ENCODE data around the gene KCNK5.

- no peak for TF ChIP-seq POLR2A (IDR thresholded peaks at IDR 0.05)
- TF ChIP-seq, protein P1, sequence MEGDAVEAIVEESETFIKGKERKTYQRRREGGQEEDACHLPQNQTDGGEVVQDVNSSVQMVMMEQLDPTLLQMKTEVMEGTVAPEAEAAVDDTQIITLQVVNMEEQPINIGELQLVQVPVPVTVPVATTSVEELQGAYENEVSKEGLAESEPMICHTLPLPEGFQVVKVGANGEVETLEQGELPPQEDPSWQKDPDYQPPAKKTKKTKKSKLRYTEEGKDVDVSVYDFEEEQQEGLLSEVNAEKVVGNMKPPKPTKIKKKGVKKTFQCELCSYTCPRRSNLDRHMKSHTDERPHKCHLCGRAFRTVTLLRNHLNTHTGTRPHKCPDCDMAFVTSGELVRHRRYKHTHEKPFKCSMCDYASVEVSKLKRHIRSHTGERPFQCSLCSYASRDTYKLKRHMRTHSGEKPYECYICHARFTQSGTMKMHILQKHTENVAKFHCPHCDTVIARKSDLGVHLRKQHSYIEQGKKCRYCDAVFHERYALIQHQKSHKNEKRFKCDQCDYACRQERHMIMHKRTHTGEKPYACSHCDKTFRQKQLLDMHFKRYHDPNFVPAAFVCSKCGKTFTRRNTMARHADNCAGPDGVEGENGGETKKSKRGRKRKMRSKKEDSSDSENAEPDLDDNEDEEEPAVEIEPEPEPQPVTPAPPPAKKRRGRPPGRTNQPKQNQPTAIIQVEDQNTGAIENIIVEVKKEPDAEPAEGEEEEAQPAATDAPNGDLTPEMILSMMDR (IDR thresholded peaks at IDR 0.05), result no peak
These were observed 38.9 kb upstream of the KCNK5 start for GRCh38 chr6:39268171-39268570.
